GM21447 (cell line): ENCODE data around the gene SPDYE16.
"Not testable (repeated sequence)": the region's sequence is repeated elsewhere in the genome, so short reads cannot be mapped to it uniquely, and the experiment has no call there.

Experiments
- ATAC-seq: cut with Tn5 transposase; IDR thresholded peaks from one replicate; pipeline ENCODE4 v1.9.1; 2021; ENCODE audit not compliant: unreplicated experiment

SPDYE16 gene

GRCh38 chr7:76551992-76552391, 8.9 kb upstream of the SPDYE16 start:
- ATAC-seq: not testable (repeated sequence)

GRCh38 chr7:76549855-76550248, 6.8 kb upstream of the SPDYE16 start:
- not testable (repeated sequence) for ATAC-seq

GRCh38 chr7:76549025-76549854, 6.1 kb upstream of the SPDYE16 start:
- ATAC-seq: peak; percentile 99

- not testable (repeated sequence) for ATAC-seq
Observed at GRCh38 chr7:76531643-76532042, 11.5 kb downstream of the SPDYE16 start.

GRCh38 chr7:76526183-76526582, 16.9 kb downstream of the SPDYE16 start:
- not testable (repeated sequence) for ATAC-seq

- not testable (repeated sequence) for ATAC-seq
Observed at GRCh38 chr7:76516932-76517331, 26.2 kb downstream of the SPDYE16 start.

- no peak for ATAC-seq
Observed at GRCh38 chr7:76515999-76516443, 27.1 kb downstream of the SPDYE16 start.

GRCh38 chr7:76514926-76515771, 27.9 kb downstream of the SPDYE16 start:
- no peak for ATAC-seq

GRCh38 chr7:76513817-76514799, 29.0 kb downstream of the SPDYE16 start:
- no peak for ATAC-seq

- ATAC-seq: no peak
Observed at GRCh38 chr7:76512941-76513816, 29.9 kb downstream of the SPDYE16 start.

GRCh38 chr7:76511911-76512885, 30.9 kb downstream of the SPDYE16 start:
- not testable (repeated sequence) for ATAC-seq

- ATAC-seq: not testable (repeated sequence)
Observed at GRCh38 chr7:76511200-76511910, 31.7 kb downstream of the SPDYE16 start.

GRCh38 chr7:76509931-76510877, 32.9 kb downstream of the SPDYE16 start, which contains the start of gene UPK3B:
Gene UPK3B, plus strand, starts transcription at chr7:76510552. Its CDS starts 101 bp downstream, at chr7:76510653.
- ATAC-seq: no peak

GRCh38 chr7:76507723-76508406, 35.2 kb downstream of the SPDYE16 start:
- no peak for ATAC-seq

GRCh38 chr7:76506643-76507042, 36.5 kb downstream of the SPDYE16 start:
- not testable (repeated sequence) for ATAC-seq

GRCh38 chr7:76506081-76506440, 37.0 kb downstream of the SPDYE16 start:
- ATAC-seq: no peak
